ENCODE data around the gene LCE1D. TPM values are rescaled to one million over a fixed set of nuclear protein-coding genes. Genes with fewer than 3 reads are reported as not detected.

LCE1D gene
- total and polyA plus RNA-seq, 2 of the 13 experiments (the other 11 are each of a cell fraction or from before 2014, with no cell fraction given): not detected

DNA sequence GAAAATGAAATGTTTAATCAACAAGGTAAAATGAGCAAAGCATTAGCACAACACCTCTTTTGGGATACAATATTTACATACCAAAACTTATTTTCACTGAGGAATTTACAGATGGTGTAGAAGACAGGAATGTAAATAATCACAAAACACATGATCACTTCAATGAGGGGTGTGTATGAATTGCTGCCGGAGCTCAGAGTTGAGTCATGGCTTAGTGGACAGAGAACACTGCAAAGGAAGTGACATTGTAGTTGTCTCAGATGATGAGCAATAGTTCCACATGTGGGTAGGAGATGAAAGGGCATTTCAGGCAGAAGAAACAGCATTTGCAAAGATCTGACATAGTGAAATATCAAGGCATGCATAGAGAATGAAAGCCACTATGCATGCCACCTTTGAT, 44.3 kb upstream of the LCE1D start (continued):
- TF ChIP-seq, protein P1, sequence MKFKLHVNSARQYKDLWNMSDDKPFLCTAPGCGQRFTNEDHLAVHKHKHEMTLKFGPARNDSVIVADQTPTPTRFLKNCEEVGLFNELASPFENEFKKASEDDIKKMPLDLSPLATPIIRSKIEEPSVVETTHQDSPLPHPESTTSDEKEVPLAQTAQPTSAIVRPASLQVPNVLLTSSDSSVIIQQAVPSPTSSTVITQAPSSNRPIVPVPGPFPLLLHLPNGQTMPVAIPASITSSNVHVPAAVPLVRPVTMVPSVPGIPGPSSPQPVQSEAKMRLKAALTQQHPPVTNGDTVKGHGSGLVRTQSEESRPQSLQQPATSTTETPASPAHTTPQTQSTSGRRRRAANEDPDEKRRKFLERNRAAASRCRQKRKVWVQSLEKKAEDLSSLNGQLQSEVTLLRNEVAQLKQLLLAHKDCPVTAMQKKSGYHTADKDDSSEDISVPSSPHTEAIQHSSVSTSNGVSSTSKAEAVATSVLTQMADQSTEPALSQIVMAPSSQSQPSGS (CRISPR knock-in tag; IDR thresholded peaks at IDR 0.05): no peak
- no peak for TF ChIP-seq NCOA1 (CRISPR knock-in tag; IDR thresholded peaks at IDR 0.05)

- POLR2A ChIA-PET: no interaction called here
- Histone ChIP-seq H3K4me3 (replicated peaks in 1 of 3; ENCODE audit: insufficient read depth in 1 of 3, low read depth in 2 of 3, low read length in 3 of 3) (no peak overlapping the region), H2AFZ (ENCODE audit: low read length) (no peak overlapping the region), H3K27ac (ENCODE audit: extremely low read length, insufficient read depth, low read length) (no peak overlapping the region), H3K4me2 (ENCODE audit: low read depth, low read length) (no peak overlapping the region), H3K9ac (ENCODE audit: insufficient read depth, low read depth, low read length) (no peak overlapping the region), H3K27me3 (ENCODE audit: control insufficient read depth in 1 of 2, insufficient read depth in 2 of 2, low read length in 2 of 2) (no peaks in the 10 kb centered on the region), H3K36me3 (replicated peaks in 1 of 2; ENCODE audit: control insufficient read depth in 1 of 2, insufficient read depth in 2 of 2, low read length in 2 of 2) (no peaks in the 10 kb centered on the region), H4K20me1 (ENCODE audit: insufficient read depth, low read length) (no peaks in the 10 kb centered on the region), H3K4me1 (ENCODE audit: insufficient read depth, low read length) (no peaks in the 10 kb centered on the region), H3K79me2 (ENCODE audit: insufficient read depth, low read length) (no peaks in the 10 kb centered on the region), H3K9me3 (ENCODE audit: low read length) (no peaks in the 10 kb centered on the region)
- BruUV-seq (replicated peaks): no TSS peak
- in situ Hi-C loops (cut with HindIII; ENCODE audit: extremely low pct_ligation_motif_present, low pct_unique_long_range_greater_than_20kb) (no loop called here), intact Hi-C loops (cut with micrococcal nuclease; ENCODE audit: unreplicated experiment) (no loop called here)
- 0% methylated on average over 1 of the region's 1 CpG for WGBS (ENCODE audit: low lambda C conversion rate)
- DNase-seq (ENCODE audit: low spot score) (no peak), ATAC-seq (no peak), FAIRE-seq (no peak)
- CTCF ChIA-PET (ENCODE audit: low intra/inter-chr PET ratio, low total read pairs): no interaction called here
- no peak for TF ChIP-seq HMGA1 (CRISPR knock-in tag; conservative IDR thresholded peaks at IDR 0.05)
- no peak for TF ChIP-seq RAD51 (IDR thresholded peaks at IDR 0.05; ENCODE audit: borderline replicate concordance)
- TF ChIP-seq ZFX (CRISPR knock-in tag; IDR thresholded peaks at IDR 0.05; ENCODE audit: low read depth): no peak
- no peak for TF ChIP-seq KLF15 (CRISPR knock-in tag; IDR thresholded peaks at IDR 0.05; ENCODE audit: borderline replicate concordance)
- no peak for TF ChIP-seq RFX5 (IDR thresholded peaks at IDR 0.05; ENCODE audit: low read depth, low read length)
- no peak for TF ChIP-seq USF2 (IDR thresholded peaks at IDR 0.05; ENCODE audit: low read depth, low read length)
- TF ChIP-seq USF2 (CRISPR knock-in tag; IDR thresholded peaks at IDR 0.05; ENCODE audit: borderline replicate concordance): no peak
- no peak for TF ChIP-seq ZNF850 (CRISPR knock-in tag; conservative IDR thresholded peaks at IDR 0.05)
- no peak for TF ChIP-seq ZXDC (CRISPR knock-in tag; IDR thresholded peaks at IDR 0.05)
- no peak for TF ChIP-seq GABPA (IDR thresholded peaks at IDR 0.05; ENCODE audit: low read depth, low read length)
- TF ChIP-seq GABPA (CRISPR knock-in tag; IDR thresholded peaks at IDR 0.05; ENCODE audit: low read depth): no peak
- TF ChIP-seq IRF2 (CRISPR knock-in tag; IDR thresholded peaks at IDR 0.05): no peak
- TF ChIP-seq ZNF816 (CRISPR knock-in tag; IDR thresholded peaks at IDR 0.05; ENCODE audit: borderline replicate concordance): no peak
- TF ChIP-seq, protein P2, sequence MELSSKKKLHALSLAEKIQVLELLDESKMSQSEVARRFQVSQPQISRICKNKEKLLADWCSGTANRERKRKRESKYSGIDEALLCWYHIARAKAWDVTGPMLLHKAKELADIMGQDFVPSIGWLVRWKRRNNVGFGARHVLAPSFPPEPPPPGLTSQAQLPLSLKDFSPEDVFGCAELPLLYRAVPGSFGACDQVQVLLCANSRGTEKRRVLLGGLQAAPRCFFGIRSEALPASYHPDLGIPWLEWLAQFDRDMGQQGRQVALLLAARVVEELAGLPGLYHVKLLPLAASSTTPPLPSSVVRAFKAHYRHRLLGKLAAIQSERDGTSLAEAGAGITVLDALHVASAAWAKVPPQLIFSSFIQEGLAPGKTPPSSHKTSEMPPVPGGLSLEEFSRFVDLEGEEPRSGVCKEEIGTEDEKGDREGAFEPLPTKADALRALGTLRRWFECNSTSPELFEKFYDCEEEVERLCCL (CRISPR knock-in tag; IDR thresholded peaks at IDR 0.05; ENCODE audit: borderline replicate concordance): no peak
Observed at GRCh38 chr1:152753586-152753985, 42.9 kb upstream of the LCE1D start.

All from HepG2 (cell line).